Measurements from ENCODE around the gene ALDH3B2.

DNA sequence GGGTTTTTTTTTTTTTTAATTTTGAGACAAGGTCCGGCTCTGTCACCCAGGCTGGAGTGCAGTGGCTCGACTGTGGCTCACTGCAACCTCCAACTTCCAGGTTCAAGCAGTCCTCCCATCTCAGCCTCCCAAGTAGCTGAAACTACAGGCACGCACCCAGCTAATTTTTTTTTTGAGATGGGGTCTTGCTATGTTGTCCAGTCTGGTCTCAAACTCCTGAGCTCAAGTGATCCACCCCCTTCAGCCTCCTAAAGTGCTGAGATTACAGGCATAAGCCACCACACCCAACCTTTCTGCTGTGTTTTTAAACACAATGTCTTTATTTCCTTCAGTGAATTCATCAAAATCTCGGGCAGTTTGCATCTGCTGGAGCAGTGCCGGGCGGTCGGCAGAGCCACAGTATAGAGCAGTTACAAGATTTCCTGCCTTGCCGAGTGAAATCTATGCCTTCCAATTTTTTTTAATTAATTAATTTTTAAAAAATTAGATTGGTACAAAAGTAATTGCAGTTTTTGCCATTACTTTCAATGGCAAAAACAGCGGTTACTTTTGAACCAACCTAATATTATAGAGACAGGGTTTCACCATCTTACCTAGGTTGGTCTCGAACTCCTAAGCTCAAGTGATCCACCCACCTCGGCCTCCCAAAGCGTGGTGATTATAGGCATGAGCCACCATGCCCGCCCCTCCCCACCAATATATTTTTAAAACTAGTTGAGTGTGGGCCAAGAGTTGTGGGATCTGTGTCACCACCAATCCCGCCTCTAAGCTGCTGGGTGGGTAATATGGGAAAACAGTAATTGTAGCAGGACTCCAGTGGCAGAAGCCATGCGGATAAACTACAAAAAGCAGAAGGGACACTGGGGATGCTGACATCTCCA lies 21.2 kb downstream of the ALDH3B2 start:
- TF ChIP-seq, protein P1, sequence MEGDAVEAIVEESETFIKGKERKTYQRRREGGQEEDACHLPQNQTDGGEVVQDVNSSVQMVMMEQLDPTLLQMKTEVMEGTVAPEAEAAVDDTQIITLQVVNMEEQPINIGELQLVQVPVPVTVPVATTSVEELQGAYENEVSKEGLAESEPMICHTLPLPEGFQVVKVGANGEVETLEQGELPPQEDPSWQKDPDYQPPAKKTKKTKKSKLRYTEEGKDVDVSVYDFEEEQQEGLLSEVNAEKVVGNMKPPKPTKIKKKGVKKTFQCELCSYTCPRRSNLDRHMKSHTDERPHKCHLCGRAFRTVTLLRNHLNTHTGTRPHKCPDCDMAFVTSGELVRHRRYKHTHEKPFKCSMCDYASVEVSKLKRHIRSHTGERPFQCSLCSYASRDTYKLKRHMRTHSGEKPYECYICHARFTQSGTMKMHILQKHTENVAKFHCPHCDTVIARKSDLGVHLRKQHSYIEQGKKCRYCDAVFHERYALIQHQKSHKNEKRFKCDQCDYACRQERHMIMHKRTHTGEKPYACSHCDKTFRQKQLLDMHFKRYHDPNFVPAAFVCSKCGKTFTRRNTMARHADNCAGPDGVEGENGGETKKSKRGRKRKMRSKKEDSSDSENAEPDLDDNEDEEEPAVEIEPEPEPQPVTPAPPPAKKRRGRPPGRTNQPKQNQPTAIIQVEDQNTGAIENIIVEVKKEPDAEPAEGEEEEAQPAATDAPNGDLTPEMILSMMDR (conservative IDR thresholded peaks at IDR 0.05; ENCODE audit: low read length) = no peak
- no peak for TF ChIP-seq EZH2phosphoT487 (IDR thresholded peaks at IDR 0.05; ENCODE audit: borderline replicate concordance, low read depth, low read length)

Data from OCI-LY7 (cell line).